Measurements from ENCODE around the gene MCF2L.

MCF2L gene

GRCh38 chr13:113059891-113060290 lies 90.9 kb downstream of the MCF2L start:
- TF ChIP-seq TAF1 (IDR thresholded peaks at IDR 0.05; ENCODE audit: borderline replicate concordance, insufficient read depth, low read length) (no peak), FOXP2 (optimal IDR thresholded peaks at IDR 0.05; ENCODE audit: borderline replicate concordance, extremely low read depth, extremely low read length, insufficient read depth) (no peak), POLR2AphosphoS5 (IDR thresholded peaks at IDR 0.05; ENCODE audit: low read depth, low read length) (no peak), REST (IDR thresholded peaks at IDR 0.05; ENCODE audit: insufficient read depth in 1 of 2, low read depth in 2 of 2, low read length in 2 of 2) (no peak), SIN3A (IDR thresholded peaks at IDR 0.05; ENCODE audit: borderline replicate concordance, insufficient read depth, low read length) (no peak)

DNA sequence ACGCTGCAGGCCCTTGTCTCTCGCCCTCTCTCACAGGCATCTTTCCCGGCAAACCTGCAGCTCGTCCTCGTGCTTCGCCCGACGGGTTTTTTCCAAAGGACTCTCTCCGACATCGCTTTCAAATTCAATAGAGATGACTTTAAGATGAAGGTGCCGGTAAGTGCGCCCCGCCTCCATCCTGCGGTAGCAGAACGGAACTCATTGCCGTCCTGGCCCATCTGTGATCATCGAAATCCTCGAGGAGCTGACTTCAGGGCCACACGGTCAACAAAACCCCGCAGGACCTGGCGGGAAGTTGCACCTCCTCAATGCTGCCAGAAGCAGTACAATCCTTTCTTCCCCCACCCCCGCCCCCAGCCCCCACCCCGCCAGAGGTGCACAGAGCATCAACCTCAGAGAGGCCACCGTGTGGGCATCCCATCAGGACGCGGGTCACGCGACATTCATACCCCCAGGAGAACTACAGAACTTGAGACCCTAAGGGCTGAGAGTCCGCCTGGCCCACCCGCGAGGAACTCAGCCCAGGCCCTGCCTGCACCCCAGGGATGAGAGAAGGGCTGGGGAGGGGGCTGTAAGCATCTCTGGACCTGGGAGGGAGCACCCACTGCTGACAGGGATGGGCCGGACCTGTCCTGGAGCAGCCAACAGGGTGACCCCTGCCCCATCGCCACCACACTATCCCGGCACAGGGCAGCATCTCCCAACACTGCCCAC lies 91.7 kb downstream of the MCF2L start:
- TF ChIP-seq FOXP2 (optimal IDR thresholded peaks at IDR 0.05; ENCODE audit: borderline replicate concordance, extremely low read depth, extremely low read length, insufficient read depth) = no peak
- TF ChIP-seq SIN3A (IDR thresholded peaks at IDR 0.05; ENCODE audit: borderline replicate concordance, insufficient read depth, low read length) = no peak
- TF ChIP-seq TAF1 (IDR thresholded peaks at IDR 0.05; ENCODE audit: borderline replicate concordance, insufficient read depth, low read length) = no peak
- no peak for TF ChIP-seq POLR2AphosphoS5 (IDR thresholded peaks at IDR 0.05; ENCODE audit: low read depth, low read length)
- no peak for TF ChIP-seq REST (IDR thresholded peaks at IDR 0.05; ENCODE audit: insufficient read depth in 1 of 2, low read depth in 2 of 2, low read length in 2 of 2)

DNA sequence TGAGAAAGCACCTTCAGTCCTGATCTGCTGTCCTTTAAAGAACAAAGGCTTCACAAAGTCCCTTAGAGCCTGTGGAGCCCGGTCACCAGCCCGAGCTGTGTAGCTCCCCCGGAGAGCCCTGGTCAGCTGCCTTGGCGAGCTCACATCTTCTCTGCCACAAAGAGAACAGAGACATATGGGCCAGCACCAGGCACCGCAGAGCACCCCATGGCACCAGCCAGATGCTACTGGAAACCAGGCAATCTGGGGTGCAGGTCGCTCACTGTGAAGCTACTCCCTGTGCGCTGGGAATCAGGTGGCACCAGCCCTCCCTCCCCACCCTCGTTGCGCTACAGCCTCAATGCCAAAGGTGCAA lies 92.2 kb downstream of the MCF2L start:
- TF ChIP-seq FOXP2 (optimal IDR thresholded peaks at IDR 0.05; ENCODE audit: borderline replicate concordance, extremely low read depth, extremely low read length, insufficient read depth) (no peak), SIN3A (IDR thresholded peaks at IDR 0.05; ENCODE audit: borderline replicate concordance, insufficient read depth, low read length) (no peak), TAF1 (IDR thresholded peaks at IDR 0.05; ENCODE audit: borderline replicate concordance, insufficient read depth, low read length) (no peak), REST (IDR thresholded peaks at IDR 0.05; ENCODE audit: insufficient read depth in 1 of 2, low read depth in 2 of 2, low read length in 2 of 2) (no peak), POLR2AphosphoS5 (IDR thresholded peaks at IDR 0.05; ENCODE audit: low read depth, low read length) (no peak)

GRCh38 chr13:113061796-113062425 lies 92.9 kb downstream of the MCF2L start:
- TF ChIP-seq REST (IDR thresholded peaks at IDR 0.05; ENCODE audit: insufficient read depth in 1 of 2, low read depth in 2 of 2, low read length in 2 of 2) = no peak
- TF ChIP-seq SIN3A (IDR thresholded peaks at IDR 0.05; ENCODE audit: borderline replicate concordance, insufficient read depth, low read length) = no peak
- no peak for TF ChIP-seq TAF1 (IDR thresholded peaks at IDR 0.05; ENCODE audit: borderline replicate concordance, insufficient read depth, low read length)
- no peak for TF ChIP-seq FOXP2 (optimal IDR thresholded peaks at IDR 0.05; ENCODE audit: borderline replicate concordance, extremely low read depth, extremely low read length, insufficient read depth)
- no peak for TF ChIP-seq POLR2AphosphoS5 (IDR thresholded peaks at IDR 0.05; ENCODE audit: low read depth, low read length)
